Muscle of back (tissue), 11 donors: Measurements from ENCODE around the gene RUSC1. TPM values are rescaled to one million over a fixed set of nuclear protein-coding genes. Genes with fewer than 3 reads are reported as not detected.
A peak's percentile ranks its signal among the peaks of the same experiment; 100 is the strongest.

ENCODE experiments used
- DNase-seq, 3 donors: peaks; one replicate each; pipeline versions ENCODE4 v3.0.0 to v3.0.0-alpha.2; 2013
- polyA plus RNA-seq, 10 donors: library from polyadenylated mRNA; unstranded; fragments of 120-200 nt; gene quantifications; one replicate each; pipeline ENCODE4 v1.2.1, GENCODE V29; 2013; ENCODE audit not compliant: insufficient read length in 10 of 10

RUSC1 gene
- polyA plus RNA-seq, 10 donors: 20.5 to 30.4 (median 26.7) TPM

- DNase-seq: no peak
These were observed 27.5 kb upstream of the RUSC1 start for GRCh38 chr1:155293086-155293749.

GRCh38 chr1:155294520-155295182 is 26.0 kb upstream of the RUSC1 start:
- DNase-seq: no peak

GRCh38 chr1:155295183-155295941 is 25.3 kb upstream of the RUSC1 start:
- no peak for DNase-seq

- no peak for DNase-seq
These were observed 24.8 kb upstream of the RUSC1 start for GRCh38 chr1:155295942-155296267.

- DNase-seq: no peak
These were observed 24.0 kb upstream of the RUSC1 start for GRCh38 chr1:155296661-155297060.

- DNase-seq: no peak
These were observed 23.3 kb upstream of the RUSC1 start for GRCh38 chr1:155297384-155297783.

- DNase-seq: no peak
These were observed 20.7 kb upstream of the RUSC1 start for GRCh38 chr1:155300024-155300423.

GRCh38 chr1:155300553-155301329 is 20.0 kb upstream of the RUSC1 start:
- DNase-seq: no peak

GRCh38 chr1:155301342-155301841 is 19.3 kb upstream of the RUSC1 start, which contains the start of gene PKLR:
Gene PKLR (minus strand): TSS chr1:155301438. CDS start chr1:155301395, 43 bp downstream.
- no peak for DNase-seq

- DNase-seq: no peak
These were observed 16.1 kb upstream of the RUSC1 start for GRCh38 chr1:155304558-155305063.

GRCh38 chr1:155305881-155306391 is 14.8 kb upstream of the RUSC1 start:
- no peak for DNase-seq

- DNase-seq: peak; percentile 28 to 72 (median 45)
These were observed 13.4 kb upstream of the RUSC1 start for GRCh38 chr1:155307247-155307740.

- peak; percentile 99 to 100 (median 99) for DNase-seq
These were observed 11.9 kb upstream of the RUSC1 start, which contains the start of gene FDPS for GRCh38 chr1:155308493-155309422. Gene FDPS (plus strand): TSS chr1:155308866. CDS start chr1:155309790, 924 bp downstream.

- no peak for DNase-seq
These were observed 11.2 kb upstream of the RUSC1 start for GRCh38 chr1:155309423-155310021.

GRCh38 chr1:155313261-155313660 is 7.4 kb upstream of the RUSC1 start:
- peak in 1 of 3 donors; percentile 28 for DNase-seq

- no peak for DNase-seq
These were observed 3.8 kb upstream of the RUSC1 start for GRCh38 chr1:155316922-155317321.

- DNase-seq: no peak
These were observed 2.6 kb upstream of the RUSC1 start for GRCh38 chr1:155318082-155318481.

GRCh38 chr1:155319536-155319935 is 1.2 kb upstream of the RUSC1 start:
- no peak for DNase-seq

GRCh38 chr1:155320252-155320651 is 442 bp upstream of the RUSC1 start:
- no peak for DNase-seq
